ENCODE results near the gene MISP.
"Not testable (repeated sequence)": the region's sequence is repeated elsewhere in the genome, so short reads cannot be mapped to it uniquely, and the experiment has no call there.

The MISP gene

GRCh38 chr19:750640-751423, at the start of gene MISP:
Gene MISP, plus strand, starts transcription at chr19:751112. Its CDS starts 5,835 bp downstream, at chr19:756947.
- no peak for FAIRE-seq

GRCh38 chr19:702847-703246, 48.1 kb upstream of the MISP start:
- not testable (repeated sequence) for FAIRE-seq

GRCh38 chr19:703329-703650, 47.6 kb upstream of the MISP start:
- FAIRE-seq: no peak

GRCh38 chr19:703651-704446, 47.1 kb upstream of the MISP start:
- no peak for FAIRE-seq

GRCh38 chr19:704447-704741, 46.5 kb upstream of the MISP start:
- no peak for FAIRE-seq

GRCh38 chr19:708154-709143, 42.5 kb upstream of the MISP start, which contains the start of gene PALM:
Gene PALM, plus strand, starts transcription at chr19:708935. Its CDS starts 212 bp downstream, at chr19:709147.
- no peak for FAIRE-seq

- FAIRE-seq: no peak
These were observed 41.5 kb upstream of the MISP start for GRCh38 chr19:709196-709964.

GRCh38 chr19:709965-710571, 40.8 kb upstream of the MISP start:
- FAIRE-seq: no peak

GRCh38 chr19:710767-711166, 40.1 kb upstream of the MISP start:
- no peak for FAIRE-seq

- no peak for FAIRE-seq
These were observed 39.7 kb upstream of the MISP start for GRCh38 chr19:711254-711653.

GRCh38 chr19:715347-715746, 35.6 kb upstream of the MISP start:
- no peak for FAIRE-seq

GRCh38 chr19:718251-718951, 32.5 kb upstream of the MISP start:
- no peak for FAIRE-seq

- FAIRE-seq: no peak
These were observed 31.9 kb upstream of the MISP start for GRCh38 chr19:718991-719512.

- FAIRE-seq: no peak
These were observed 31.1 kb upstream of the MISP start for GRCh38 chr19:719636-720344.

GRCh38 chr19:720345-721160, 30.4 kb upstream of the MISP start:
- FAIRE-seq: no peak

GRCh38 chr19:722553-723101, 28.3 kb upstream of the MISP start:
- no peak for FAIRE-seq

GRCh38 chr19:723247-723646, 27.7 kb upstream of the MISP start:
- FAIRE-seq: no peak

GRCh38 chr19:723714-724113, 27.2 kb upstream of the MISP start:
- FAIRE-seq: no peak

- FAIRE-seq: no peak
These were observed 25.3 kb upstream of the MISP start for GRCh38 chr19:725461-726089.
